HUES64 (cell line): ENCODE data around the gene OSR1.
"Not testable (repeated sequence)": the region's sequence is repeated elsewhere in the genome, so short reads cannot be mapped to it uniquely, and the experiment has no call there.

ENCODE experiments used
- H3K27ac ChIP-seq: 2 replicates; pipeline ENCODE4 v1.7.0; 2013; ENCODE audit warnings: low read depth, low read length, inconsistent platforms
- H3K27me3 ChIP-seq: 2 replicates; pipeline ENCODE4 v1.6.1; 2013; ENCODE audit warnings: mild to moderate bottlenecking, low read length; ENCODE audit not compliant: insufficient read depth
- H3K36me3 ChIP-seq: 2 replicates; pipeline ENCODE4 v1.6.1; 2013; ENCODE audit warnings: mild to moderate bottlenecking, low read length; ENCODE audit not compliant: insufficient read depth
- H3K4me1 ChIP-seq: 2 replicates; pipeline ENCODE4 v1.6.1; 2013; ENCODE audit warnings: mild to moderate bottlenecking, low read length, moderate library complexity; ENCODE audit not compliant: insufficient read depth
- H3K4me3 ChIP-seq: 2 replicates; pipeline ENCODE4 v1.5.1; 2013; ENCODE audit warnings: mild to moderate bottlenecking, low read length, moderate library complexity
- H3K9ac ChIP-seq: 2 replicates; pipeline ENCODE4 v1.6.1; 2013; ENCODE audit warnings: mild to moderate bottlenecking, low read depth, low read length
- H3K9me3 ChIP-seq: 2 replicates; pipeline ENCODE4 v1.6.1; 2013; ENCODE audit warnings: low read depth, low read length; ENCODE audit not compliant: insufficient read depth
- WGBS: fragments of 150-250, 120-280 bp; methylation state at CpG from one replicate; pipeline ENCODE4 v1.1.7; 2013; ENCODE audit warnings: missing lambda C conversion rate; 5-methylcytosine and 5-hydroxymethylcytosine counted together

The OSR1 gene

DNA sequence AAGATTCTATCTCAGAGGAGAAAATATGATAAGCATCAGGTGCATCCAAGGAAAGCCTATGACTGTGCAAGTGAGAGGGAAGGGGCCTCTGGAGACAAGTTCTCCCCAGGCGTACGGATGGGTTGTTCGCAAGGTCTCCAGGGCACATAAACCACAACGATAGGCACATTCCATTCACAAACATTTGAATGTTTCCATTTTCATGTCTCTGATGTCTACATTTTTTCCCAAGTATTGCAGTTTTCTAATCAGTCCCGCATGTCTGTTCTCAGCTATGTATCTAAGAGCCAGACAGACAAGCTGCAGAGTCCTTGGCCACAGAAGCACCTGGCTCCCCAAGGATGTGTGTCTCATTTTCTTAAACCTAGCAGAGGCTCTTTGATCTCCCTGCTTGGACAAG is 28.0 kb downstream of the OSR1 start:
- no peaks in the 10 kb centered on the region for H3K9me3 ChIP-seq
- WGBS, result 92% methylated on average over 5 of the region's 5 CpGs
- no peak overlapping the region for H3K4me3 ChIP-seq
- no peak overlapping the region for H3K27ac ChIP-seq
- H3K4me1 ChIP-seq, result no peaks in the 10 kb centered on the region
- H3K27me3 ChIP-seq, result 0 out of 2 replicates have a peak, but pooled peaks cover 3% of the 10 kb centered on the region
- H3K36me3 ChIP-seq, result no peaks in the 10 kb centered on the region
- H3K9ac ChIP-seq, result no peak overlapping the region

DNA sequence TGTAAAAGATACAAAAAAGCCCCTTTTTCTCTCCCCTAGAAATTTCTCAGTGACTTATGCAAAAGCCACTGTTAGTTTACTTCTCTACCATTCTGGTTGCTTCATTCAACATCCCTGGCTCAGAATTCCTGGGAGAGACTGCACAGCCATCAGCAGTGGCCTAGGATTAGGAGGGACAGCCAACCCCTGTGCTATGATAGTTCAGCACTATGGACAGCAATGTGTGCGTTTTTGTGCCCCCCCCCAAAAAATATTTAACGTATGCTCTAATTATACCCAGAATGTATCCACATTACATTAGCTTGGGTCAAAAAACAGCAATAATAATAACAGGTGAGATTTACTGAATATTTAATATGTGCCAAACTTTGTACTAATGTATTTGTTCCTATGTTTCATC is 29.0 kb downstream of the OSR1 start:
- no peak overlapping the region for H3K27ac ChIP-seq
- WGBS, result 55% methylated on average over 2 of the region's 2 CpGs
- H3K9me3 ChIP-seq, result no peaks in the 10 kb centered on the region
- 0 out of 2 replicates have a peak, but pooled peaks cover 3% of the 10 kb centered on the region for H3K27me3 ChIP-seq
- H3K4me3 ChIP-seq, result no peak overlapping the region
- no peak overlapping the region for H3K9ac ChIP-seq
- no peaks in the 10 kb centered on the region for H3K36me3 ChIP-seq
- H3K4me1 ChIP-seq, result no peaks in the 10 kb centered on the region

DNA sequence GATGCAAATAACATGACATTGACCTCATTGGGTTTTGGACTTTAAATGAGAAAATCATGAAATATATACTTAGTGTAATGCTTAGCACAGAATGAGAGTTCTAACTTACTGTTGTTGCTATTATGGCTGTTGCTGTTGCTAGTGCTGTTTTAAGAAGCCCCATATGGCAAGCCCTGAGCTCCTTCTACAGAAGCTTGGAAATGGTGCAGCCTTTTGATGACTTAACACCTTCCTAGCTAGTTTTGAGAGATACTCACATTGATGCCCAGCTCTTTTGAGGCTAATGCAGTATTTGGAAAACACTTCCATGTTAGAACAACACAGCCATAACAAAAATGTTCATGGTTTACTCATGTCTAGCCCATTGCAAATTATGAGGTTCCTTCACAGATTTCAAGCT is 30.9 kb downstream of the OSR1 start:
- H3K27me3 ChIP-seq, result 0 out of 2 replicates have a peak, but pooled peaks cover 3% of the 10 kb centered on the region
- no peaks in the 10 kb centered on the region for H3K9me3 ChIP-seq
- H3K9ac ChIP-seq, result no peak overlapping the region
- no peak overlapping the region for H3K27ac ChIP-seq
- H3K4me1 ChIP-seq, result no peaks in the 10 kb centered on the region
- H3K4me3 ChIP-seq, result no peak overlapping the region
- no peaks in the 10 kb centered on the region for H3K36me3 ChIP-seq

DNA sequence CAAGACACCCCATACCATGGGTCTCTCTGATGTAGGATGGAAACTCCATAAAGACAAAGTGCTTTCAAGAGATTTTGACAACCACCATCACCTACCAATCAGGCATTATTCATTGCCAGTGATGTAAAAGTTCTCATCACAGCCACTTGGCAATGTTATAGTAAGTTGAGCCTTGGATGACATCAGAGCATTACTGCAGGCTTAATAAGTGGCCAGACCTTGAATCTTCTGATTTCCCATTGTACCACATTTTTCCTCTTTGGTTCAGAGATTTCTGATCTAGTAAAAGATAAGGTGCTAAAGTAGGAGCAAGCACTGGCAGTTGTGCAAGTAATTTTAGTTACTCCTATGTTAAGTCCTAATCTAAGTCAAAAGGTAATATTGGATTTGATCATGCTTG is 36.5 kb downstream of the OSR1 start:
- Histone ChIP-seq H3K27ac (no peak overlapping the region), H3K36me3 (no peaks in the 10 kb centered on the region), H3K4me1 (no peaks in the 10 kb centered on the region), H3K9ac (no peak overlapping the region), H3K4me3 (no peak overlapping the region), H3K27me3 (no peaks in the 10 kb centered on the region), H3K9me3 (no peaks in the 10 kb centered on the region)

DNA sequence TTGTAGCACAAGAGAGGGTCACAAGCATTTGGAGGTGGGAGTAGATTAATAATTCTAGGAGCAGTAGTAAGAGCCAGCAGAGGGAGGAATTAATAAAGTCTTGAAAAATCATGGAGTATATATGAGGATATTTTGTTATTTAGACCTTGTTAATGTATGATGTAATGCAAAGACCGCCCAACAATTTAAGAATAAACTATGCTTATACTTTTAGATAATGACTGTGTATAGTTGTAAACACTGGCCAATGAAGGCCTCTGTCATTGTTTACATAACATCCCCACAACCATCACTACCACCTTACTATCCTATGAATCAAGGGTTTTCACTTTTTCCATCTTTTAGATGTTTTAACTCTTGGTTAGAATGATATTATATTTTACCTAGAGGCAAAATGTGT is 37.6 kb downstream of the OSR1 start:
- H3K4me3 ChIP-seq, result no peak overlapping the region
- H3K27me3 ChIP-seq, result no peaks in the 10 kb centered on the region
- no CpG with 5 or more reads among the region's 1 CpG for WGBS
- no peaks in the 10 kb centered on the region for H3K36me3 ChIP-seq
- no peak overlapping the region for H3K9ac ChIP-seq
- no peaks in the 10 kb centered on the region for H3K9me3 ChIP-seq
- H3K27ac ChIP-seq, result no peak overlapping the region
- no peaks in the 10 kb centered on the region for H3K4me1 ChIP-seq

DNA sequence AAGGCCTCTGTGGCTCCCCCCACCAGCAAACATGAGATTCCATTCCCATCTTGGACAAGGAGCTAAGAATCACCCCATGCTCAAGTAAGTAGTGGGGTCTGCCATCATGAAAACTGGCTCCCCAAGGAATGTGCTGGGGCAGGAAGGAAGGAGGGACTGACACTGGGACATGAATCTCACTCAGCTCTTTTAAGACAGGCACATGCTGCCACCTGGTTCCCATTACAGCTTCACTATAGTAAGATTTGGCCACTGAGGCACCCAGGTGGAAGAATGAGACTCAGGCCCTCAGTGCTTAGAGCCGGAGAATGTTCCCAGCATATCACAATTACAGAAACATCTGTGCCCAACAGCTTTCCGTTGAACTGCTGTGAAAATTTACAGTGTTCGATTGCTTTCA is 38.7 kb downstream of the OSR1 start:
- Histone ChIP-seq H3K4me1 (no peaks in the 10 kb centered on the region), H3K9ac (no peak overlapping the region)
- 92% methylated on average over 3 of the region's 3 CpGs for WGBS

DNA sequence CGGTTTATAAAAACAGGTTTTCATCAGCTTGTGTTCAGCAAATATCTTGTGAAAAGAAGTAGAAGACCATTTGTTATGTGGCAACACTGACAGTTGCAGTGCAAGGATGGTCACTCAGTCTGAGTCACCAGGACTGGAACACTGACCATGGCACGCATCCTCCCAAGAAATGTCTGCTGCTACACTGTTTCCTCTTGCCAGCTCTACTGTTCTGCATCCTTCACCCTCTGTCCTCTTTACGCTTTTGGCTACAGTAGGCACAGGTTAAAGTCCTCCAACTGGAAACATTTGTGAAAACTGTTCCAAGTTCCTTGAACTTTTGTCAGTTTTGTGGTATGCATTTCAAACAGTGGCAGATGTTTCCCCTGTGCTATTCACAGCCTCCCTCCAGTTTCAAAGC is 39.4 kb downstream of the OSR1 start:
- Histone ChIP-seq H3K36me3 (no peaks in the 10 kb centered on the region), H3K4me1 (no peaks in the 10 kb centered on the region), H3K4me3 (no peak overlapping the region), H3K9ac (no peak overlapping the region), H3K27ac (no peak overlapping the region), H3K27me3 (no peaks in the 10 kb centered on the region), H3K9me3 (no peaks in the 10 kb centered on the region)
- WGBS, result 93% methylated on average over 3 of the region's 3 CpGs

More for the DNA sequence above, 38.7 kb downstream of the OSR1 start:
- H3K27ac ChIP-seq, result no peak overlapping the region
- H3K4me3 ChIP-seq, result no peak overlapping the region
- no peaks in the 10 kb centered on the region for H3K36me3 ChIP-seq
- no peaks in the 10 kb centered on the region for H3K9me3 ChIP-seq
- no peaks in the 10 kb centered on the region for H3K27me3 ChIP-seq

DNA sequence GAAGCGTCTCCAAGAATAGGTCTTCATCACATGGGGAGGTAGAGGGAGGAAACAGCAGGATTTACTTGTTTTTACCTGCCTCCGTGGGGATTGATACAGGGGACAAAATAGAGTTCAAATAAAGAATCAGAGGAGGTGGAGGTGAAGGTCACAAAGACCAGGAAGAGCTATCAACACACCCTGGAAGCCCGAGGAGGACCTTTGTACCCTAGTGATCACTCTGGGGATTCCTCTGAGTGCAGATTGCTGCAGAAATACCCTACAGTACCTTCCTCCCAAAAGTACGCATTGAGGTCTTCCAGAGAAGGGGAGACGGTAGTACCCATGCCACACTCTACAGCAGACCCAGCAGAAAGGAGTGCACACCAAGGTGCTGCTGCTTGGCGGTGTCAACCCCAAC is 44.9 kb downstream of the OSR1 start:
- H3K9ac ChIP-seq, result no peak overlapping the region
- no peak overlapping the region for H3K27ac ChIP-seq
- H3K36me3 ChIP-seq, result no peaks in the 10 kb centered on the region
- WGBS, result 92% methylated on average over 6 of the region's 6 CpGs
- H3K4me3 ChIP-seq, result no peak overlapping the region
- H3K27me3 ChIP-seq, result no peaks in the 10 kb centered on the region
- 0 out of 2 replicates have a peak, but pooled peaks cover 3% of the 10 kb centered on the region for H3K9me3 ChIP-seq
- no peaks in the 10 kb centered on the region for H3K4me1 ChIP-seq

DNA sequence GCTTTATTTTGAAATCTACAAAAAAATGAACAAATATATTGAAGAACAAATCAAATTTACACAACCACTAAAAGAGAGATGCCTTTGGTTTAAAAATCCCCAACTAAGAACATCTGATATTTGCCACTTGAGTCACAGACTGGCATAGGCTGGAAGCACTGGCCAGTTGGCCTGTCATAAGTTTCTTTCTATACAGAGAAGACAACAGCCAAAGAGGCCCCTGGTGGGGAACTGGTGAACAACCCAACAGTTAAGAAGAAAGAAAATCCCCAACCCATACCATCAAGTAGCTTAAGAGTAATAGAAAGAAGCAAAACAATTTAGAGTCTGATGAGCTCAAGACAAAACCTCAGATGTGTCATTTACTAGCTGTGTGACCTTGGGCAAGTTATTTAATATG is 45.5 kb downstream of the OSR1 start:
- no peak overlapping the region for H3K27ac ChIP-seq
- H3K36me3 ChIP-seq, result no peaks in the 10 kb centered on the region
- H3K4me1 ChIP-seq, result no peaks in the 10 kb centered on the region
- H3K9ac ChIP-seq, result no peak overlapping the region
- H3K4me3 ChIP-seq, result no peak overlapping the region
- 0 out of 2 replicates have a peak, but pooled peaks cover 3% of the 10 kb centered on the region for H3K9me3 ChIP-seq
- no peaks in the 10 kb centered on the region for H3K27me3 ChIP-seq

DNA sequence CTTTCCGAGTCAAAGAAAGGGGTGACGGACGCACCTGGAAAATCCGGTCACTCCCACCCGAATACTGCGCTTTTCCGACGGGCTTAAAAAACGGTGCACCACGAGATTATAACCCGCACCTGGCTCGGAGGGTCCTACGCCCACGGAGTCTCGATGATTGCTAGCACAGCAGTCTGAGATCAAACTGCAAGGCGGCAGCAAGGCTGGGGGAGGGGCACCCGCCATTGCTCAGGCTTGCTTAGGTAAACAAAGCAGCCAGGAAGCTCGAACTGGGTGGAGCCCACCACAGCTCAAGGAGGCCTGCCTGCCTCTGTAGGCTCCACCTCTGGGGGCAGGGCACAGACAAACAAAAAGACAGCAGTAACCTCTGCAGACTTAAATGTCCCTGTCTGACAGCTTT is 52.4 kb downstream of the OSR1 start:
- not testable (repeated sequence) for H3K4me3 ChIP-seq, H3K27ac ChIP-seq, H3K36me3 ChIP-seq, H3K4me1 ChIP-seq, H3K27me3 ChIP-seq, H3K9me3 ChIP-seq, H3K9ac ChIP-seq
- 65% methylated on average over 15 of the region's 18 CpGs for WGBS

DNA sequence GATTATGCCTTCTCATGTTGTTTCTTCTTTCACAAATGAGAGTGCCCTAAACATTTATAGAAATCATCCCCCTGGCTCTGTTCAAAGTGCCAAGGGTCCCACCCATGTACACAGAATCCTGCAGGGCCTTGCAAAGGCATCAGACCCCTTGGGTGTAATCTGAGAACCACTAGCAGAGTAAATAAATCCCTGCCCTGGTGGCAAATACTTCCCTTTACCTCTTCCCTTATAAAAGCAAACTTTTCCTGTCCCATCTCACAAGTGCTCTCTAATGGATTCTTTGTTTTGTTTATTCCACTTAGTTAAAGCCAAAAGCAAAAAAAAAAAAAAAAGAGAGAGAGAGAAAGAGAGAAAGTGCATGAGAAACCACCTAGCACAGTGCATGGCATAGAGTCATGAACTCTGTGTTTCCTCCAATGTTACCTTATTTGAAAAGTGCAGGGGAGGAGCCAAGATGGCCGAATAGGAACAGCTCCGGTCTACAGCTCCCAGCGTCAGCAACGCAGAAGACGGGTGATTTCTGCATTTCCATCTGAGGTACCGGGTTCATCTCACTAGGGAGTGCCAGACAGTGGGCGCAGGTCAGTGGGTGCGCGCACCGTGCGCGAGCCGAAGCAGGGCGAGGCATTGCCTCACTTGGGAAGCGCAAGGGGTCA is 52.9 kb downstream of the OSR1 start:
- 82% methylated on average over 13 of the region's 15 CpGs for WGBS
- not testable (repeated sequence) for H3K27me3 ChIP-seq, H3K9me3 ChIP-seq, H3K36me3 ChIP-seq, H3K27ac ChIP-seq, H3K9ac ChIP-seq, H3K4me1 ChIP-seq
- H3K4me3 ChIP-seq, result peak overlapping the region; percentile 4; the same call in 1 of the 2 replicates

DNA sequence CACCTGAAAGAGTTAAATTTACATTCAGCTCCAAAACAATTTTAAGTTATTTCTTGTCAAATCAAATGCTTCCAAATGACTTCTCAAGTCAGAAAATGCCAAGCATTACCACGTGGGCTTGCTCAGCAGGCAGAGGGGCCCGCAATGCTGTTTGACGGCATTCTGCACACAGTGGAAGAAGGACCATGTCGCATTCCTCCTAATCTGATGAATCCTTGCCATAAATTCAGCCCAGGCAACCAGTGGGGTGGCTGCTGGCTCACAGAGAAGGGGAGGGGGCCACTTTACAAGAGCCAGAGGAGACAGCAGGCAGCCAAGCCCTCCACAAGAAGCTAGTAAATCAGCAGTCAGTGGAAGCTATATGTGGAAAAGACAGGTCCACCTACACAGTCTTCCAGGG is 56.7 kb downstream of the OSR1 start:
- H3K4me3 ChIP-seq, result no peak overlapping the region
- H3K9ac ChIP-seq, result no peak overlapping the region
- no peak overlapping the region for H3K27ac ChIP-seq
- 78% methylated on average over 4 of the region's 4 CpGs for WGBS
- no peaks in the 10 kb centered on the region for H3K9me3 ChIP-seq
- H3K36me3 ChIP-seq, result no peaks in the 10 kb centered on the region
- H3K4me1 ChIP-seq, result 0 out of 2 replicates have a peak, but pooled peaks cover 3% of the 10 kb centered on the region
- no peaks in the 10 kb centered on the region for H3K27me3 ChIP-seq
